Thyroid gland (tissue), 4 donors: ENCODE results near the gene EPB41. TPM values are rescaled to one million over a fixed set of nuclear protein-coding genes. Genes with fewer than 3 reads are reported as not detected.

Source experiments
- DNase-seq, 2 donors: peaks; one replicate each; pipeline ENCODE4 v3.0.0-alpha.2; 2019
- H3K27ac ChIP-seq, 3 donors: fragments of 200-600 bp; sonication (generic); 1 replicate in 2 of 3; 2 replicates in 1 of 3; pipeline ENCODE4 v1.5.1; 2016 to 2019; ENCODE audit warnings: mild to moderate bottlenecking in 1 of 3, moderate library complexity in 1 of 3
- H3K27me3 ChIP-seq: fragments of 200-600 bp; sonication (generic); one replicate; pipeline ENCODE4 v1.5.1; 2019
- H3K36me3 ChIP-seq, 2 donors: fragments of 200-600 bp; sonication (generic); one replicate each; pipeline ENCODE4 v1.5.1; 2016 to 2019
- H3K4me1 ChIP-seq, 2 donors: fragments of 200-600 bp; sonication (generic); one replicate each; pipeline ENCODE4 v1.5.1; 2017 to 2019
- H3K4me3 ChIP-seq, 3 donors: fragments of 200-600 bp; sonication (generic); replicated peaks in 1 of 3; 1 replicate in 2 of 3; 2 replicates in 1 of 3; pipeline ENCODE4 v1.5.1; 2016; ENCODE audit warnings: mild to moderate bottlenecking in 1 of 3
- H3K9me3 ChIP-seq: fragments of 200-600 bp; sonication (generic); one replicate; pipeline ENCODE4 v1.5.1; 2017
- CTCF ChIP-seq, 6 experiments: fragments of 200-600 bp in 3 of 6; fragments of 450-650 bp in 3 of 6; sonication (generic) in 3 of 6; IDR thresholded peaks; one replicate each; pipeline ENCODE4 v1.5.1; 2016 to 2019; ENCODE audit warnings: antibody characterized with exemption in 6 of 6, mild to moderate bottlenecking in 2 of 6, inconsistent platforms in 1 of 6, moderate library complexity in 1 of 6
- POLR2A ChIP-seq, 2 donors: fragments of 450-650 bp; IDR thresholded peaks; one replicate each; pipeline ENCODE4 v1.6.1; 2017; ENCODE audit warnings: antibody characterized with exemption in 2 of 2, mild to moderate bottlenecking in 2 of 2, moderate library complexity in 1 of 2
- WGBS, 2 donors: methylation state at CpG; one replicate each; pipeline ENCODE4 v1.1.5; 2017; 5-methylcytosine and 5-hydroxymethylcytosine counted together
- intact Hi-C: fragments of 100-400 bp; cut with DNase I; formaldehyde crosslinking; loops from one replicate; pipeline ENCODE4 v1.15.1; 2023
- total RNA-seq, 4 donors: library from RNA; depleted of rRNA; stranded (reverse); fragments of >200 nt; gene quantifications; one replicate each; pipeline ENCODE4 v1.2.3, GENCODE V29; 2016

EPB41 gene
- total RNA-seq, 4 donors from 2014 or later: 59.7 to 102 (median 80.2) TPM

GRCh38 chr1:29094433-29094832, 180.1 kb downstream of the EPB41 start:
- DNase-seq: no peak
- WGBS, 2 donors: 94 to 97% methylated on average over 3 of the region's 3 CpGs
- peaks cover 0 to 5% of the 10 kb centered on the region in 2 donors for H3K36me3 ChIP-seq
- no peaks in the 10 kb centered on the region for H3K9me3 ChIP-seq
- H3K4me1 ChIP-seq: peaks cover 0 to 3% of the 10 kb centered on the region in 2 donors
- H3K4me3 ChIP-seq: no peak overlapping the region
- intact Hi-C loops: no loop called here
- no peak for TF ChIP-seq POLR2A (IDR thresholded peaks at IDR 0.05)
- TF ChIP-seq CTCF (IDR thresholded peaks at IDR 0.05): no peak
- H3K27me3 ChIP-seq: no peaks in the 10 kb centered on the region
- no peak overlapping the region for H3K27ac ChIP-seq

GRCh38 chr1:29094954-29095353, 180.6 kb downstream of the EPB41 start:
- WGBS, 2 donors: 89% methylated on average over 1 of the region's 1 CpG
- Histone ChIP-seq H3K27ac (no peak overlapping the region), H3K4me1 (peaks cover 0 to 3% of the 10 kb centered on the region in 2 donors), H3K36me3 (peaks cover 5% of the 10 kb centered on the region in 2 donors), H3K4me3 (no peak overlapping the region), H3K27me3 (no peaks in the 10 kb centered on the region), H3K9me3 (no peaks in the 10 kb centered on the region)
- TF ChIP-seq CTCF (IDR thresholded peaks at IDR 0.05): no peak
- no peak for TF ChIP-seq POLR2A (IDR thresholded peaks at IDR 0.05)
- intact Hi-C loops: no loop called here
- no peak for DNase-seq

- 50 to 58% methylated on average over 4 of the region's 4 CpGs for WGBS, 2 donors
- intact Hi-C loops: no loop called here
- TF ChIP-seq POLR2A (IDR thresholded peaks at IDR 0.05) (no peak), CTCF (IDR thresholded peaks at IDR 0.05) (no peak)
- Histone ChIP-seq H3K9me3 (no peaks in the 10 kb centered on the region), H3K27me3 (no peaks in the 10 kb centered on the region), H3K36me3 (peaks cover 5% of the 10 kb centered on the region in 2 donors), H3K4me3 (no peak overlapping the region), H3K27ac (no peak overlapping the region), H3K4me1 (peaks cover 0 to 3% of the 10 kb centered on the region in 2 donors)
- no peak for DNase-seq
Observed at GRCh38 chr1:29096231-29096886, 182.0 kb downstream of the EPB41 start.

GRCh38 chr1:29099286-29099685, 184.9 kb downstream of the EPB41 start:
- H3K4me1 ChIP-seq: peaks cover 0 to 3% of the 10 kb centered on the region in 2 donors
- intact Hi-C loops: no loop called here
- H3K27ac ChIP-seq: no peak overlapping the region
- no peaks in the 10 kb centered on the region for H3K9me3 ChIP-seq
- H3K4me3 ChIP-seq: no peak overlapping the region
- no peak for DNase-seq
- TF ChIP-seq CTCF (IDR thresholded peaks at IDR 0.05) (no peak), POLR2A (IDR thresholded peaks at IDR 0.05) (no peak)
- WGBS, 2 donors: 83 to 85% methylated on average over 4 of the region's 4 CpGs
- peaks cover 5% of the 10 kb centered on the region in 2 donors for H3K36me3 ChIP-seq
- H3K27me3 ChIP-seq: no peaks in the 10 kb centered on the region

GRCh38 chr1:29100487-29100886, 186.1 kb downstream of the EPB41 start:
- DNase-seq: no peak
- Histone ChIP-seq H3K27ac (no peak overlapping the region), H3K4me3 (no peak overlapping the region), H3K27me3 (no peaks in the 10 kb centered on the region), H3K4me1 (peaks cover 0 to 3% of the 10 kb centered on the region in 2 donors), H3K9me3 (no peaks in the 10 kb centered on the region), H3K36me3 (peaks cover 5% of the 10 kb centered on the region in 2 donors)
- WGBS, 2 donors: 97 to 98% methylated on average over 1 of the region's 1 CpG
- intact Hi-C loops: no loop called here
- TF ChIP-seq CTCF (IDR thresholded peaks at IDR 0.05) (no peak), POLR2A (IDR thresholded peaks at IDR 0.05) (no peak)
